ENCODE measurements around the gene ZFP36. TPM values are rescaled to one million over a fixed set of nuclear protein-coding genes. Genes with fewer than 3 reads are reported as not detected.

Gene ZFP36
- total RNA-seq, 2 donors from 2014 or later = 16.1 to 23.4 TPM

DNA sequence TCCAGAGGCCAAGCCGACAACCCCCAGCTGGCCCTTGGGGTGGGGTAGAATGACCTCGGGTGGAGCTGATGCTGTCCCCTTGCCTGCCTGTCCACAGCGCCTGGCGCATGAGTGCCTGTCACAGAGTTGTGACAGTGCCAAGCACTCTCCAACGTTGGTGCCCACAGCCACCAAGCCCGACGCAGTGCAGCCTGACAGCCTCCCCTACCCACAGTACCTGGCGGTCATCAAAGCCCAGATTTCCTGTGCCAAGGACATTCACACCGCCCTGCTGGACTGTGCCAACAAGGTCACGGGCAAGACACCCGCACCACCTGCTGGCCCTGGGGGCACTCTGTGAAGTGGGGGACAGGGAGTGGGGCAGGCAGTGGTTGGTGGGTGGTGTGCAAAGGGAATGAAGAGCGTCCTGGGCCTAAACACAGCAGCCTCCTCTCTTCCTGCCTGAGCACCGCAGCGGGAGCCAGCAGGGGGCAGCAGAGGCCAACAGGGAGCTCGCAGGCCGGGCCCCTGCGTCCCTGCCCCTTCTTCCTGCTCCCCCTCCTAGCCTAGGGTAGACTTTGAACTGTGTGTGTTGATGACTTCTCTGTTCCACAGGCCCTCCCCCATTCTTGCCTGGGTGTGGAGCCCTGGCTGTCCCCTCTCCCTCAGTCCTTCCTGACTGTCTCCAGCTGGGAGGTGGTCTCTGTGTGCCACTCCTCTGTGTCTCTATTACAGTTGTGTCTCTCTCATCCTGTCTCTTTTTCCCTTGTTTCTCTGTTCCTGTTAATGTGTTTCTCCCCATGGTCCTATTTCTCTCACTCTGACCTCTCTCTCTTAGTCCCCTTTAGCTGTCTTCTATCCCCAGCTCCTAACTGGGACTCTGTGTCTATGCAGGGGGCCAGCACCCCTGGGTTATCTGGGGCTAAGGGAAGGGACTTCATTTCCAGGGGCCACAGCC, 9.0 kb upstream of the ZFP36 start:
- H3K9me3 ChIP-seq (ENCODE audit: control insufficient read depth, low read length) = no peaks in the 10 kb centered on the region
- no peak overlapping the region for H3K27ac ChIP-seq (ENCODE audit: low read depth, low read length)
- H3K36me3 ChIP-seq (ENCODE audit: control insufficient read depth, insufficient read depth, low read length) = peaks cover 25% of the 10 kb centered on the region
- H3K27me3 ChIP-seq (ENCODE audit: control insufficient read depth, insufficient read depth, low read length, poor library complexity, severe bottlenecking) = no peaks in the 10 kb centered on the region
- peak overlapping the region; percentile 26 for H3K4me3 Mint-ChIP-seq
- H3K27me3 Mint-ChIP-seq (ENCODE audit: insufficient read depth) = no peaks in the 10 kb centered on the region
- WGBS, 2 experiments (ENCODE audit: insufficient coverage in 1 of 2, insufficient read length in 1 of 2) = 44 to 53% methylated on average over 7 to 17 of the region's 17 CpGs
- H3K4me1 Mint-ChIP-seq = peaks cover 34% of the 10 kb centered on the region
- TF ChIP-seq, protein P1, sequence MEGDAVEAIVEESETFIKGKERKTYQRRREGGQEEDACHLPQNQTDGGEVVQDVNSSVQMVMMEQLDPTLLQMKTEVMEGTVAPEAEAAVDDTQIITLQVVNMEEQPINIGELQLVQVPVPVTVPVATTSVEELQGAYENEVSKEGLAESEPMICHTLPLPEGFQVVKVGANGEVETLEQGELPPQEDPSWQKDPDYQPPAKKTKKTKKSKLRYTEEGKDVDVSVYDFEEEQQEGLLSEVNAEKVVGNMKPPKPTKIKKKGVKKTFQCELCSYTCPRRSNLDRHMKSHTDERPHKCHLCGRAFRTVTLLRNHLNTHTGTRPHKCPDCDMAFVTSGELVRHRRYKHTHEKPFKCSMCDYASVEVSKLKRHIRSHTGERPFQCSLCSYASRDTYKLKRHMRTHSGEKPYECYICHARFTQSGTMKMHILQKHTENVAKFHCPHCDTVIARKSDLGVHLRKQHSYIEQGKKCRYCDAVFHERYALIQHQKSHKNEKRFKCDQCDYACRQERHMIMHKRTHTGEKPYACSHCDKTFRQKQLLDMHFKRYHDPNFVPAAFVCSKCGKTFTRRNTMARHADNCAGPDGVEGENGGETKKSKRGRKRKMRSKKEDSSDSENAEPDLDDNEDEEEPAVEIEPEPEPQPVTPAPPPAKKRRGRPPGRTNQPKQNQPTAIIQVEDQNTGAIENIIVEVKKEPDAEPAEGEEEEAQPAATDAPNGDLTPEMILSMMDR (conservative IDR thresholded peaks at IDR 0.05) = peak; percentile 98
- H3K36me3 Mint-ChIP-seq (ENCODE audit: low read depth) = peaks cover 33% of the 10 kb centered on the region
- peaks cover 16% of the 10 kb centered on the region for H3K4me1 ChIP-seq (ENCODE audit: control insufficient read depth, insufficient read depth, low read length)
- H3K9ac ChIP-seq (ENCODE audit: extremely low read depth, low read length, poor library complexity, severe bottlenecking) = no peak overlapping the region
- peak overlapping the region; percentile 98 for H3K27ac Mint-ChIP-seq
- no peak overlapping the region for H3K4me3 ChIP-seq (ENCODE audit: low read length)
- peak; percentile 97 for DNase-seq
- no peaks in the 10 kb centered on the region for H3K9me3 Mint-ChIP-seq

DNA sequence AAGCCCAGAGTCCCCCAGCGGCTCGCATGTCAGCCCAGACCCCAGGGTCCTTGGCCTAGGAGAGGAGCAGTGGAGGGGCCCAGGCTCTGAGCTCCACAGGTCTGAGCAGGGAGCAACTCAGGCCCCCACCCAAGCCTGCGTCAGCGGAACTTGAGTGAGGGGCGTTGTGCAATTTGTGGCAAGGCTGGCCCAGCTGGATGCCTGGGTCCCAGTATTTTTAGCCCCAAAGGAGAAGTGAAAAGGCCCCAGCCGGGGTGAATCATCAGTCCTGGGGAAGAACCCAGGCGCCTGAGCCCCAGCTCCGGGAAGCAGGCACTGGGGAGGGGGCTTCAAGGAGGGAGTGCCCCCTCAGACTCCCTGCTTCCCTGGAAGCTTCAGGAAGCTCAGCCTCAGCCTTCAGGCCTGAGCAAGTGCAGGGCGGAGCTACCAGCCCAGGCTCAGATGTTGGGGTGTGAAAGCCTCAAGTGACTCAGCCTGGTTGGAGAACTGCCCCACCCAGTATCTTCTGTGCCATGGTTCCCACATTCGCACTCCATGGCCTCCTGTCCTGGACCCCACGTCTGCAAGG, 8.3 kb upstream of the ZFP36 start:
- Histone ChIP-seq H3K4me1 (ENCODE audit: control insufficient read depth, insufficient read depth, low read length) (peaks cover 16% of the 10 kb centered on the region), H3K36me3 (ENCODE audit: control insufficient read depth, insufficient read depth, low read length) (peaks cover 22% of the 10 kb centered on the region), H3K9ac (ENCODE audit: extremely low read depth, low read length, poor library complexity, severe bottlenecking) (no peak overlapping the region), H3K27ac (ENCODE audit: low read depth, low read length) (no peak overlapping the region), H3K9me3 (ENCODE audit: control insufficient read depth, low read length) (no peaks in the 10 kb centered on the region), H3K27me3 (ENCODE audit: control insufficient read depth, insufficient read depth, low read length, poor library complexity, severe bottlenecking) (no peaks in the 10 kb centered on the region), H3K4me3 (ENCODE audit: low read length) (no peak overlapping the region)
- no peaks in the 10 kb centered on the region for H3K9me3 Mint-ChIP-seq
- H3K4me1 Mint-ChIP-seq = peaks cover 36% of the 10 kb centered on the region
- H3K36me3 Mint-ChIP-seq (ENCODE audit: low read depth) = peaks cover 31% of the 10 kb centered on the region
- no peaks in the 10 kb centered on the region for H3K27me3 Mint-ChIP-seq (ENCODE audit: insufficient read depth)
- 92 to 96% methylated on average over 9 to 11 of the region's 11 CpGs for WGBS, 2 experiments (ENCODE audit: insufficient coverage in 1 of 2, insufficient read length in 1 of 2)
- no peak for DNase-seq
- no peak overlapping the region for H3K4me3 Mint-ChIP-seq
- TF ChIP-seq, protein P1 (conservative IDR thresholded peaks at IDR 0.05) = no peak
- H3K27ac Mint-ChIP-seq = peak overlapping the region; percentile 98

DNA sequence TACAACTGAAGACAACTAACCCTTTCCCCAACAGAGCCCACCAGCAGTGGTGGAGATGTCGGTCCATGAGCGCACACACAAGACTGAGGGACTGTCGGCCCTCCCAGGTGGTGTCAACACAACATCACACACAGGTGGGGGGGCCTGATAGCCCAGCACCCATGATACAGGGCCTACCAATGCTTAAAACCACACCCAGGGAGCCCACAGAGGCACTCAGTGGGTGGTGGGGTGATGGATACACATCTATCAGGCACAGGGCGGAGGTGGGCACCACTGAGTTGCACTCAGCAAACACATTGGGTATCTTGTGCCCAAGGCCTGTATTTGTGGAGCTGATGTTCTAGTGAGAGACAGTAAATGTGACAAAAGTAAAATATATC, 7.0 kb upstream of the ZFP36 start:
- 96 to 100% methylated on average over 1 to 4 of the region's 4 CpGs for WGBS, 2 experiments (ENCODE audit: insufficient coverage in 1 of 2, insufficient read length in 1 of 2)
- Histone ChIP-seq H3K4me1 (ENCODE audit: control insufficient read depth, insufficient read depth, low read length) (peaks cover 21% of the 10 kb centered on the region), H3K9me3 (ENCODE audit: control insufficient read depth, low read length) (no peaks in the 10 kb centered on the region), H3K27me3 (ENCODE audit: control insufficient read depth, insufficient read depth, low read length, poor library complexity, severe bottlenecking) (no peaks in the 10 kb centered on the region), H3K27ac (ENCODE audit: low read depth, low read length) (no peak overlapping the region), H3K36me3 (ENCODE audit: control insufficient read depth, insufficient read depth, low read length) (peaks cover 13% of the 10 kb centered on the region), H3K4me3 (ENCODE audit: low read length) (no peak overlapping the region), H3K9ac (ENCODE audit: extremely low read depth, low read length, poor library complexity, severe bottlenecking) (no peak overlapping the region)
- Mint-ChIP-seq H3K9me3 (no peaks in the 10 kb centered on the region), H3K4me3 (no peak overlapping the region), H3K27me3 (ENCODE audit: insufficient read depth) (no peaks in the 10 kb centered on the region), H3K4me1 (peaks cover 39% of the 10 kb centered on the region), H3K36me3 (ENCODE audit: low read depth) (peaks cover 22% of the 10 kb centered on the region), H3K27ac (peak overlapping the region; percentile 1)
- DNase-seq = no peak
- TF ChIP-seq, protein P1 (conservative IDR thresholded peaks at IDR 0.05) = no peak

Measured in endodermal cell (in vitro differentiated cells).